ENCODE data around the gene UGP2. TPM values are rescaled to one million over a fixed set of nuclear protein-coding genes. Genes with fewer than 3 reads are reported as not detected.
"Not testable (repeated sequence)": the region's sequence is repeated elsewhere in the genome, so short reads cannot be mapped to it uniquely, and the experiment has no call there.

The UGP2 gene
- total RNA-seq, 1 experiment from 2014 or later = 267 TPM

DNA sequence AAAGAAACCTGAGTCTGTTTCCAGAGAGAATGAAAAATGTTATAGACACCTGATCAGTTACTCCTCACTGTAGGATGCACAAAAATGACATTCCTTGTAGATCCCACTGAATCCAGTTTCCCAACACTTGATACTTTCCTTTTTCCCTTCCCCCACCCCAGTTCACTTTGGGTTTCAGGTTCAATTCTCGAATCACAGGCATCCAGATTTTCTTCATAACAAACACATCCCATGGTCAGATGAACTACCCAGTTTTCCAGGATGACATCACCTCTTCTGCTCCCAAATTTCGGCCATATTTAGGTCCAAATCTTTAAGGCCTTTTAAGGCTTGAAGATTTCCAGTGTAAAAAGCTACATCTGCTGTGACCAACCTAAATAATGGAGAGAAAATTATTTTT, 51.5 kb downstream of the UGP2 start:
- DNase-seq (ENCODE audit: low read depth) = no peak

DNA sequence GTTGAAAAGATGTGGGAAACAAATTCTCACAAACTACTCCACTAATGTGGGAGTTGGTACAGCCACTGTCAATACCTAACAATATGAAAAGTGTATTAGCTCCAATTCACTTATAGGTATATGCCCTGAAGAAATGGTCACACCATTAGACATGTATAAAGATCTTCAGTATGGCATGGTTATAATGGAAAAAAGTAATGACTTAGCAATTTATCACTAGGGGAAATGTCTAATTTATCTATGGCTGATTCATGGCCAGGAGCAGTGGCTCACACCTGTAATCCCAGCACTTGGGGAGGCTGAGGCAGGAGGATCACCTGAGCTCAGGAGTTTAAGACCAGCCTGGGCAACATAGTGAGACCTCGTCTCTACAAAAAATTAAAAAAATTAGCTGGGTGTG, 52.5 kb downstream of the UGP2 start:
- DNase-seq (ENCODE audit: low read depth) = no peak

DNA sequence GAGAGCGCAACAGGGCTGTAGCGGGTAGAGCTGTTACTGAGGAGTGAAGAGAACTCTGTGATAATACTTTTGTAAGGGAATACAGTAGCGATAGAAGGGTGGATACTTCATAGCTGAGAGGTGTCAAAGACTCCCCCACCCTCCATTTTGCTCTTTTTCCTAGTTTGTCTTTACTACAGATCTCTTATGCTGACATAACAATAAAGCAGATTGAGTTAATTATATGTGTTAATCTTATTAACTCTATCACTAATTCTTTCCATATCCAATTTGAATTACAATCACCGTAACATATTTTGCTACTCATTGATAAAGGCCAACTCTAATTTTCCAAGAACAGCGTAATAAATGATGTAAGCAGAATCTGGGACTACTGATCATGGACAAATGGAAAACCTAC, 57.1 kb downstream of the UGP2 start:
- no peak for DNase-seq (ENCODE audit: low read depth)

DNA sequence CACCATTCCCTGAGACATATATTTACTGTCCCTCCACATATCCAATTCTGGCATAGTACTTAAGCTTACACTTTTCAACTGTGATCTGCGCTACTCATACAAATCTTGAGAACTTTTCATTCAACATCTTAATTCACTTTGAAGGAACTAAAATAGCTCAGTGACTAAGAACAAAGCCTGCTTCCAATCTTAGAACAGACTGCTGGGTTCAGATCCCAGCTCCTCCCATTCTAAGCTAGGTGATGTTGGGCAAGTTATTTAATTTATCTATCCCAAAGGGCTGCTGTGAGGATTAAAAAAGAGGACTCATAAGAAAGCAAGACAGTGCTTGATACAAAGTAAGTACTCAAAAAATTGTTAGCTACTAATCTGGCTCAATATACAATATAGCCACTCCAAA, 57.9 kb downstream of the UGP2 start:
- DNase-seq (ENCODE audit: low read depth) = no peak

DNA sequence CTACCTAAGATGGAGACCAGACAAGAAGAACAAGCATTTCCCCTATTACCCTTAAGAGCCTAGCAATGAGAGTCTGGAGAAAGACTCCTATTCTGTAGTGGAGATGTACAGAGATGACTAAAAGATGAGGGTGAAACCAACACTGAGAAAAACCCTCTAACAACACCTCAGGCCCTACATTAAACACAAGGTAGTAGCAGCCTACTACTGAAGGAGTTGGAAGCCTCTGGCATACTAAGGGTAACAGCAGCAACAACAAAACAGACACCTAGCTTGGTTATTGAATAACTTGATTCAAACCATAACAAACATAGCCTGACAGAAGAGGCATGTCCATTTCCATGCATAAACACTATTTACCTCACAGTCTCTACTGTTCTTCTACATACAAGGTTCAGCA, 60.5 kb downstream of the UGP2 start:
- no peak for DNase-seq (ENCODE audit: low read depth)

DNA sequence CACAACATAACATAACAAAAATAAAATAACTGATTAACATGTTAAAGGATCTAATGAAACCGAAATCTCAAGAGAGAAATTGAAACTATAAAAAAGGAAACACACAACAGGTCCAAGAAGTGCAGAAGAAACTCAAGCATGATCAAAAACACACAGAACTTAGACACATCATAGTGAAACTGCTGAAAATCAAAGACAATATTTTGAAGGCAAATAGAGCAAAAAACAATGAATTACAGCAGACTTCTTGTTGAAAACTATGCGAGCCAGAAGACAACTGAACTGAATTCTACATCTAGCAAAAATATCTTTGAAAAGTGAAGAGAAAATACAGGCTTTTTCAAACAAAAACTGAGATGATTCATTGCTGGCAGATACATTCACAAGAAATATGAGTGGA, 61.3 kb downstream of the UGP2 start:
- DNase-seq (ENCODE audit: low read depth) = no peak

DNA sequence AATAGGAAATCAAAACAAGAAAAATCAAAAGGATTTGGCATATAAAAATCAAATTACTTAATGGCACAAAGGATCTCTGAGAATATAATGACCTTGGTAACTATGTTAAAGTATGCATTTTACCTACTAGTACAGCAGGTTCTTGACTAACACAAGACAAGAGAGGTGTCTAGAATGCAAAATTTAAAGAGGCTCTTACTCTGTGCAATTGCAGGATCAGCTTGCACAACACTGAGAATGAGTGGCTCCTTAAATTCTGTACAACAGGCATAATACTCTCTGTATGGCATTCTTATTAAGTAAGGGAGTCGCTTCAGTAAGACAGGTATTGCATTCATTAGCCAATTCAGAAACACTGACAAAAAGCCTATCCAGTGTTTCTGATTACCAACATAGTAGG, 72.6 kb downstream of the UGP2 start:
- DNase-seq (ENCODE audit: low read depth) = no peak

DNA sequence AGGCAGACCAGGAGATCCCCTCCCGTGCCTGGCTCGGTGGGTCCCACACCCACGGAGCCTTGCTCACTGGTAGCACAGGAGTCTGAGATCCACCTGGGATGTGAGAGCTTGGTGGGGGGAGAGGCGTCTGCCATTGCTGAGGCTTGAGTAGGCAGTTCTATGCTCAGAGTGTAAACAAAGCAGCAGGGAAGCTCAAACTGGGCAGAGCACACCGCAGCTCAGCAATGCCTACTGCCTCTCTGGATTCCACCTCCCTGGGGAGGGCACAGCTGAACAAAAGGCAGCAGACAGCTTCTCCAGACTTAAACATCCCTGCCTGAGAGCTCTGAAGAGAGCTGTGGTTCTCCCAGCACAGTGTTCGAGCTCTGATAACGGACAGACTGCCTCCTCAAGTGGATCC, 85.1 kb downstream of the UGP2 start:
- DNase-seq (ENCODE audit: low read depth) = no peak

DNA sequence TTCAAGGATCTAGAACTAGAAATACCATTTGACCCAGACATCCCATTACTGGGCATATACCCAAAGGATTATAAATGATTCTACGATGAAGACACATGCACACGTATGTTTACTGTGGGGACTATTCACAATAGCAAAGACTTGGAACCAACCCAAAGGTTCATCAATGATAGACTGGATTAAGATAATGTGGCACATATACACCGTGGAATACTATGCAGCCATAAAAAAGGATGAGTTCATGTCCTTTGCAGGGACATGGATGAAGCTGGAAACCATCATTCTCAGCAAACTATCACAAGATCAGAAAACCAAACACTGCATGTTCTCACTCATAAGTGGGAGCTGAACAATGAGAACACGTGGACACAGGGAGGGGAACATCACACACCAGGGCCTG, 90.4 kb downstream of the UGP2 start:
- not testable (repeated sequence) for DNase-seq (ENCODE audit: low read depth)

Other genes starting within 250 kb of the UGP2 start
- gene VPS54, start 177.5 kb downstream of the UGP2 start, total RNA-seq (2014; rRNA removed; shearing (Covaris generic)) = 25.2 and 27.8 TPM in 2 replicates

Measured in RPMI7951 (cell line).